K562 (cell line): Measurements from ENCODE around the gene METTL2B. TPM values are rescaled to one million over a fixed set of nuclear protein-coding genes. Genes with fewer than 3 reads are reported as not detected.

ENCODE experiments used
- BCL6 ChIP-seq: fragments of 250-450 bp; sonication (Bioruptor Pico); IDR thresholded peaks from 2 replicates; pipeline ENCODE4 v1.4.0; 2020
- CBX2 ChIP-seq: fragments of 200-600 bp; sonication (generic); IDR thresholded peaks from one replicate; pipeline ENCODE4 v1.6.1; 2012; ENCODE audit warnings: mild to moderate bottlenecking, low read length, inconsistent platforms; ENCODE audit not compliant: insufficient read depth, poor library complexity, severe bottlenecking
- COPS2 ChIP-seq: fragments of 450-650 bp; conservative IDR thresholded peaks from 2 replicates; pipeline ENCODE4 v1.6.1; 2016; ENCODE audit warnings: mild to moderate bottlenecking, moderate library complexity
- CTBP1 ChIP-seq: fragments of 450-650 bp; IDR thresholded peaks from 2 replicates; pipeline ENCODE4 v1.6.1; 2016; ENCODE audit warnings: borderline replicate concordance
- DIDO1 ChIP-seq: fragments of 450-650 bp; IDR thresholded peaks from 2 replicates; pipeline ENCODE4 v1.6.1; 2016; ENCODE audit warnings: low read depth, missing biosample characterization, missing genetic modification characterization
- FOXJ3 ChIP-seq: sonication (generic); formaldehyde crosslinking; IDR thresholded peaks from 2 replicates; pipeline ENCODE4 v1.4.0; 2020; ENCODE audit warnings: mild to moderate bottlenecking, missing genetic modification reagents
- JUN ChIP-seq, 2 experiments: sonication (generic) in 1 of 2; formaldehyde crosslinking in 1 of 2; IDR thresholded peaks; 2 replicates each; pipeline versions ENCODE4 v1.6.1 to v1.8.0; 2012 to 2022; ENCODE audit warnings: borderline replicate concordance in 2 of 2, mild to moderate bottlenecking in 2 of 2, improper control_type of control experiment in 1 of 2, low read depth in 1 of 2, low read length in 1 of 2, missing genetic modification reagents in 1 of 2
- SOX6 ChIP-seq: fragments of 450-650 bp; IDR thresholded peaks from 2 replicates; pipeline ENCODE4 v1.6.1; 2014; ENCODE audit warnings: mild to moderate bottlenecking
- SPI1 ChIP-seq: IDR thresholded peaks from 2 replicates; pipeline ENCODE4 v1.6.1; 2011; ENCODE audit warnings: low read depth, low read length, control low read depth, borderline replicate concordance
- TARDBP ChIP-seq: fragments of 450-650 bp; IDR thresholded peaks from 2 replicates; pipeline ENCODE4 v1.6.1; 2016
- XRCC4 ChIP-seq: IDR thresholded peaks from one replicate; pipeline ENCODE4 v1.6.1; 2011; ENCODE audit not compliant: insufficient read depth, insufficient read length; ENCODE audit errors: extremely low read depth
- ZBTB17 ChIP-seq: fragments of 450-650 bp; formaldehyde crosslinking; IDR thresholded peaks from 2 replicates; pipeline ENCODE4 v1.4.0; 2020; ENCODE audit warnings: mild to moderate bottlenecking
- ZNF143 ChIP-seq: sonication (generic); formaldehyde crosslinking; IDR thresholded peaks from 2 replicates; pipeline ENCODE4 v1.9.0; 2022; ENCODE audit warnings: mild to moderate bottlenecking, missing genetic modification reagents
- ZNF717 ChIP-seq: fragments of 250-450 bp; sonication (Bioruptor Pico); IDR thresholded peaks from 2 replicates; pipeline ENCODE4 v1.5.0; 2021
- polyA plus RNA-seq, 8 experiments: library from polyadenylated mRNA; depleted of rRNA in 4 of 8; stranded (reverse) in 5 of 8; unstranded in 3 of 8; fragments of >200 nt; fragmentation: Nextera tagmentation in 2 of 8; fragmentation: Illumina TruSeq in 1 of 8; extraction: Ambion mirVana in 2 of 8; extraction: Trizol in 1 of 8; gene quantifications; 2 replicates each; pipeline versions ENCODE4 v1.2.1 to v1.2.3, GENCODE V29; 2011 to 2014; ENCODE audit warnings: inconsistent platforms in 1 of 8, missing spikeins in 1 of 8
- total RNA-seq, 7 experiments: library from RNA; depleted of rRNA in 6 of 7; stranded (reverse); fragments of >200 nt in 6 of 7; fragmentation: Illumina TruSeq in 2 of 7; extraction: Trizol in 2 of 7; gene quantifications; 2 replicates each; pipeline versions ENCODE4 v1.2.1 to v1.2.3, GENCODE V29; 2011 to 2021; ENCODE audit warnings: low replicate concordance in 1 of 7
- TF ChIP-seq, protein P1 (sequence below), 2 experiments: fragments of 450-650 bp; formaldehyde crosslinking in 1 of 2; IDR thresholded peaks; 2 replicates each; pipeline versions ENCODE4 v1.4.0 to v1.6.1; 2014 to 2020; ENCODE audit warnings: mild to moderate bottlenecking in 2 of 2, borderline replicate concordance in 1 of 2, low read depth in 1 of 2
- TF ChIP-seq, protein P2 (sequence below): fragments of 250-450 bp; sonication (Bioruptor Pico); IDR thresholded peaks from 2 replicates; pipeline ENCODE4 v1.9.0; 2021; ENCODE audit warnings: mild to moderate bottlenecking
- TF ChIP-seq, protein P3 (sequence below): fragments of 250-450 bp; sonication (Bioruptor Pico); IDR thresholded peaks from 2 replicates; pipeline ENCODE4 v1.8.0; 2021; ENCODE audit warnings: mild to moderate bottlenecking, moderate library complexity
- TF ChIP-seq, protein P4 (sequence below): sonication (generic); IDR thresholded peaks from 2 replicates; pipeline ENCODE4 v1.6.1; 2016

Gene METTL2B
- total and polyA plus RNA-seq, 9 of the 15 experiments (the other 6 are each of a cell fraction or from before 2014, with no cell fraction given): 35.9 to 95.7 (median 79.2) TPM

DNA sequence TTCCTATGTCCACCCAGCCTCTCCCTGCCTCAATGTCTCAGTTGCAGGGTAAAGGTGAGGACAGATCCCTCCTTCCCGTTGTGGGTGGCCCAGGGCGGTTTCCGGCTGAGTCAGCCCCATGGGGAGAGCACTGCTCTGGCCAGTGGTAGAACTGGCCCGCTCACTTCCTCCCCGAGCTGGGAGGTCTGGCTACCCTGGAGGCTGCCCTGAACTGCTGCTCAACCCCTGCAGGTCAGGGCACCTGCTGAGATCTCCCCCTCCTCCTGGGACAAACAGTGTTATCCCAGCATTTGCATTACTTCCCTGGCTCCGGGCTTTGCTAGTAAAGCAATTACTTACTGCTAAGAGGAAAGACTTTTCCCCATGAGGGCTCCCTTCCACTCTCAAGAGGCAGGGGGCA, 45.3 kb upstream of the METTL2B start (continued):
- TF ChIP-seq, protein P1, sequence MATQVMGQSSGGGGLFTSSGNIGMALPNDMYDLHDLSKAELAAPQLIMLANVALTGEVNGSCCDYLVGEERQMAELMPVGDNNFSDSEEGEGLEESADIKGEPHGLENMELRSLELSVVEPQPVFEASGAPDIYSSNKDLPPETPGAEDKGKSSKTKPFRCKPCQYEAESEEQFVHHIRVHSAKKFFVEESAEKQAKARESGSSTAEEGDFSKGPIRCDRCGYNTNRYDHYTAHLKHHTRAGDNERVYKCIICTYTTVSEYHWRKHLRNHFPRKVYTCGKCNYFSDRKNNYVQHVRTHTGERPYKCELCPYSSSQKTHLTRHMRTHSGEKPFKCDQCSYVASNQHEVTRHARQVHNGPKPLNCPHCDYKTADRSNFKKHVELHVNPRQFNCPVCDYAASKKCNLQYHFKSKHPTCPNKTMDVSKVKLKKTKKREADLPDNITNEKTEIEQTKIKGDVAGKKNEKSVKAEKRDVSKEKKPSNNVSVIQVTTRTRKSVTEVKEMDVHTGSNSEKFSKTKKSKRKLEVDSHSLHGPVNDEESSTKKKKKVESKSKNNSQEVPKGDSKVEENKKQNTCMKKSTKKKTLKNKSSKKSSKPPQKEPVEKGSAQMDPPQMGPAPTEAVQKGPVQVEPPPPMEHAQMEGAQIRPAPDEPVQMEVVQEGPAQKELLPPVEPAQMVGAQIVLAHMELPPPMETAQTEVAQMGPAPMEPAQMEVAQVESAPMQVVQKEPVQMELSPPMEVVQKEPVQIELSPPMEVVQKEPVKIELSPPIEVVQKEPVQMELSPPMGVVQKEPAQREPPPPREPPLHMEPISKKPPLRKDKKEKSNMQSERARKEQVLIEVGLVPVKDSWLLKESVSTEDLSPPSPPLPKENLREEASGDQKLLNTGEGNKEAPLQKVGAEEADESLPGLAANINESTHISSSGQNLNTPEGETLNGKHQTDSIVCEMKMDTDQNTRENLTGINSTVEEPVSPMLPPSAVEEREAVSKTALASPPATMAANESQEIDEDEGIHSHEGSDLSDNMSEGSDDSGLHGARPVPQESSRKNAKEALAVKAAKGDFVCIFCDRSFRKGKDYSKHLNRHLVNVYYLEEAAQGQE (IDR thresholded peaks at IDR 0.05; ENCODE audit: borderline replicate concordance): peak; percentile 19; the same call in 1 of the 2 replicates
- TF ChIP-seq, protein P1 (CRISPR knock-in tag; IDR thresholded peaks at IDR 0.05; ENCODE audit: low read depth): no peak
- TF ChIP-seq BCL6 (CRISPR knock-in tag) (no peak), ZNF717 (CRISPR knock-in tag) (no peak), FOXJ3 (no peak), CBX2 (no peak), TARDBP (no peak), XRCC4 (no peak), ZNF143 (CRISPR knock-in tag) (no peak), DIDO1 (tag) (no peak), SOX6 (no peak), JUN (IDR thresholded peaks at IDR 0.05; ENCODE audit: borderline replicate concordance, low read depth, low read length) (no peak), JUN (CRISPR knock-in tag; IDR thresholded peaks at IDR 0.05; ENCODE audit: borderline replicate concordance) (no peak), SPI1 (peak; percentile 77; the same call in 1 of the 2 replicates), COPS2 (no peak), ZBTB17 (no peak), CTBP1 (no peak)
- TF ChIP-seq, protein P2, sequence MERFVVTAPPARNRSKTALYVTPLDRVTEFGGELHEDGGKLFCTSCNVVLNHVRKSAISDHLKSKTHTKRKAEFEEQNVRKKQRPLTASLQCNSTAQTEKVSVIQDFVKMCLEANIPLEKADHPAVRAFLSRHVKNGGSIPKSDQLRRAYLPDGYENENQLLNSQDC (CRISPR knock-in tag): no peak
- TF ChIP-seq, protein P3, sequence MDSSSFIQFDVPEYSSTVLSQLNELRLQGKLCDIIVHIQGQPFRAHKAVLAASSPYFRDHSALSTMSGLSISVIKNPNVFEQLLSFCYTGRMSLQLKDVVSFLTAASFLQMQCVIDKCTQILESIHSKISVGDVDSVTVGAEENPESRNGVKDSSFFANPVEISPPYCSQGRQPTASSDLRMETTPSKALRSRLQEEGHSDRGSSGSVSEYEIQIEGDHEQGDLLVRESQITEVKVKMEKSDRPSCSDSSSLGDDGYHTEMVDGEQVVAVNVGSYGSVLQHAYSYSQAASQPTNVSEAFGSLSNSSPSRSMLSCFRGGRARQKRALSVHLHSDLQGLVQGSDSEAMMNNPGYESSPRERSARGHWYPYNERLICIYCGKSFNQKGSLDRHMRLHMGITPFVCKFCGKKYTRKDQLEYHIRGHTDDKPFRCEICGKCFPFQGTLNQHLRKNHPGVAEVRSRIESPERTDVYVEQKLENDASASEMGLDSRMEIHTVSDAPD (CRISPR knock-in tag): no peak
- TF ChIP-seq, protein P4, sequence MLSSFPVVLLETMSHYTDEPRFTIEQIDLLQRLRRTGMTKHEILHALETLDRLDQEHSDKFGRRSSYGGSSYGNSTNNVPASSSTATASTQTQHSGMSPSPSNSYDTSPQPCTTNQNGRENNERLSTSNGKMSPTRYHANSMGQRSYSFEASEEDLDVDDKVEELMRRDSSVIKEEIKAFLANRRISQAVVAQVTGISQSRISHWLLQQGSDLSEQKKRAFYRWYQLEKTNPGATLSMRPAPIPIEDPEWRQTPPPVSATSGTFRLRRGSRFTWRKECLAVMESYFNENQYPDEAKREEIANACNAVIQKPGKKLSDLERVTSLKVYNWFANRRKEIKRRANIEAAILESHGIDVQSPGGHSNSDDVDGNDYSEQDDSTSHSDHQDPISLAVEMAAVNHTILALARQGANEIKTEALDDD: no peak
